ENCODE results near the gene VRK2. TPM values are rescaled to one million over a fixed set of nuclear protein-coding genes. Genes with fewer than 3 reads are reported as not detected.

VRK2 gene
- total RNA-seq, 1 experiment from 2014 or later: 33.0 TPM

- intact Hi-C loops (cut with micrococcal nuclease): no loop called here
- ChIA-PET POLR2A (no interaction called here), RAD21 (ENCODE audit: low non-redundant PET in 1 of 2, low total read pairs in 2 of 2, uncharacterized antibody in 2 of 2, unreplicated experiment in 2 of 2) (no interaction called here), CTCF (no interaction called here)
- no peak for TF ChIP-seq SIN3A (IDR thresholded peaks at IDR 0.05; ENCODE audit: low read depth)
- TF ChIP-seq RAD21 (IDR thresholded peaks at IDR 0.05; ENCODE audit: low read depth): no peak
- TF ChIP-seq EZH2 (IDR thresholded peaks at IDR 0.05): no peak
- TF ChIP-seq ELF1 (IDR thresholded peaks at IDR 0.05; ENCODE audit: borderline replicate concordance, low read depth): no peak
- TF ChIP-seq POLR2A (IDR thresholded peaks at IDR 0.05; ENCODE audit: borderline replicate concordance, extremely low read depth, insufficient read depth, insufficient read length): no peak
- TF ChIP-seq JUND (IDR thresholded peaks at IDR 0.05): no peak
- TF ChIP-seq REST (IDR thresholded peaks at IDR 0.05; ENCODE audit: low read depth): no peak
- TF ChIP-seq FOSL1 (IDR thresholded peaks at IDR 0.05; ENCODE audit: low read depth): no peak
- TF ChIP-seq YY1 (IDR thresholded peaks at IDR 0.05; ENCODE audit: extremely low read depth, insufficient replicate concordance, low read depth, low read length): no peak
- TF ChIP-seq EGR1 (IDR thresholded peaks at IDR 0.05; ENCODE audit: low read depth): no peak
- no peak for TF ChIP-seq TCF7L2 (IDR thresholded peaks at IDR 0.05; ENCODE audit: borderline replicate concordance, extremely low read depth, insufficient read depth, insufficient read length)
- no peak for TF ChIP-seq SP1 (IDR thresholded peaks at IDR 0.05; ENCODE audit: low read depth)
- TF ChIP-seq ATF3 (IDR thresholded peaks at IDR 0.05): no peak
- TF ChIP-seq ZBTB33 (IDR thresholded peaks at IDR 0.05; ENCODE audit: extremely low read depth, insufficient replicate concordance, low read length): no peak
- no peak for TF ChIP-seq MAX (IDR thresholded peaks at IDR 0.05)
- no TSS peak for BruUV-seq (replicated peaks)
- H4K20me1 ChIP-seq (ENCODE audit: insufficient read depth): no peaks in the 10 kb centered on the region
- H3K9me3 ChIP-seq (ENCODE audit: control insufficient read depth in 1 of 2, insufficient read depth in 1 of 2, low read depth in 1 of 2, low read length in 2 of 2): no peaks in the 10 kb centered on the region; a peak in 1 of 4 replicates
- no peak overlapping the region for H3K4me2 ChIP-seq (ENCODE audit: low read length)
- H3K27me3 ChIP-seq (ENCODE audit: insufficient read depth, low read length): no peaks in the 10 kb centered on the region
- H2AFZ ChIP-seq (ENCODE audit: low read depth, low read length, poor library complexity, severe bottlenecking): no peak overlapping the region
- DNase-seq (ENCODE audit: low read depth, low spot score): no peak
- no peak overlapping the region for H3K4me3 ChIP-seq (replicated peaks in 1 of 2; ENCODE audit: low read depth in 1 of 2, low read length in 2 of 2)
- H3K9ac ChIP-seq (ENCODE audit: low read length): no peak overlapping the region
- peaks cover 34% of the 10 kb centered on the region for H3K79me2 ChIP-seq (ENCODE audit: insufficient read depth, low read length)
- ATAC-seq: no peak
- no peaks in the 10 kb centered on the region for H3K9me2 ChIP-seq (ENCODE audit: insufficient read depth)
- no peak overlapping the region for H3K27ac ChIP-seq (ENCODE audit: low read depth, low read length)
- H3K36me3 ChIP-seq (ENCODE audit: control insufficient read depth in 1 of 2, insufficient read depth in 2 of 2, low read length in 2 of 2): peaks cover 0 to 9% of the 10 kb centered on the region in 2 experiments; a peak in 1 of 4 replicates
- no peaks in the 10 kb centered on the region for H3K4me1 ChIP-seq (ENCODE audit: control insufficient read depth in 1 of 2, insufficient read depth in 2 of 2, low read length in 2 of 2)
Measured at GRCh38 chr2:58207189-58207588, 160.6 kb downstream of the VRK2 start.
